Transverse colon (tissue), 4 donors: ENCODE measurements around the gene MAGOHB. TPM values are rescaled to one million over a fixed set of nuclear protein-coding genes. Genes with fewer than 3 reads are reported as not detected.

ENCODE experiments used
- DNase-seq: peaks from one replicate; pipeline ENCODE4 v3.0.0-alpha.2; 2019
- H3K27ac ChIP-seq, 4 donors: fragments of 200-600 bp; sonication (generic); 2 replicates each; pipeline ENCODE4 v1.5.1; 2016 to 2018; ENCODE audit warnings: inconsistent platforms in 4 of 4
- H3K27me3 ChIP-seq: fragments of 200-600 bp; sonication (generic); 2 replicates; pipeline ENCODE4 v1.5.1; 2017; ENCODE audit warnings: inconsistent platforms
- H3K36me3 ChIP-seq, 4 donors: fragments of 200-600 bp; sonication (generic); 2 replicates each; pipeline ENCODE4 v1.5.1; 2017 to 2019; ENCODE audit warnings: inconsistent platforms in 4 of 4
- H3K4me1 ChIP-seq, 4 donors: fragments of 200-600 bp; sonication (generic); 2 replicates each; pipeline ENCODE4 v1.5.1; 2017 to 2020; ENCODE audit warnings: inconsistent platforms in 4 of 4
- H3K4me3 ChIP-seq, 4 donors: fragments of 200-600 bp; sonication (generic); 1 replicate in 1 of 4; 2 replicates in 3 of 4; pipeline versions ENCODE4 v1.5.1 to v1.6.1; 2017 to 2019; ENCODE audit warnings: inconsistent platforms in 4 of 4
- H3K9me3 ChIP-seq, 2 donors: fragments of 200-600 bp; sonication (generic); 2 replicates each; pipeline ENCODE4 v1.5.1; 2017 to 2019; ENCODE audit warnings: inconsistent platforms in 2 of 2
- EP300 ChIP-seq: sonication (generic); formaldehyde crosslinking; IDR thresholded peaks from one replicate; pipeline ENCODE4 v1.6.1; 2017; ENCODE audit warnings: antibody characterized with exemption, low read depth
- POLR2A ChIP-seq: fragments of 450-650 bp; IDR thresholded peaks from one replicate; pipeline ENCODE4 v1.6.1; 2016; ENCODE audit warnings: antibody characterized with exemption, mild to moderate bottlenecking, moderate library complexity
- POLR2AphosphoS5 ChIP-seq, 3 donors: sonication (generic); formaldehyde crosslinking; IDR thresholded peaks; one replicate each; pipeline ENCODE4 v1.6.1; 2016; ENCODE audit warnings: antibody characterized with exemption in 3 of 3
- WGBS, 2 donors: methylation state at CpG; one replicate each; pipeline ENCODE4 v1.1.5; 2018; ENCODE audit warnings: low coverage in 1 of 2; 5-methylcytosine and 5-hydroxymethylcytosine counted together
- in situ Hi-C, 4 donors: fragments of 200-750 bp; cut with MboI; loops; one replicate each; pipeline versions ENCODE4 v1.15.0 to v1.15.1; 2017; ENCODE audit warnings: low sequenced_read_pairs in 3 of 4, low pct_ligation_motif_present in 1 of 4, low pct_unique_long_range_greater_than_20kb in 1 of 4
- intact Hi-C: fragments of 100-400 bp; cut with DNase I; formaldehyde crosslinking; loops from one replicate; pipeline ENCODE4 v1.15.1; 2023; ENCODE audit warnings: low total_unique reads
- total RNA-seq, 4 donors: library from RNA; depleted of rRNA; stranded (reverse); fragments of >200 nt; gene quantifications; one replicate each; pipeline ENCODE4 v1.1.0, GENCODE V29; 2016
- TF ChIP-seq, protein P1 (sequence below), 5 experiments: fragments of 200-600 bp in 3 of 5; fragments of 450-650 bp in 2 of 5; sonication (generic) in 3 of 5; IDR thresholded peaks; 1 replicate in 2 of 5; 2 replicates in 3 of 5; pipeline ENCODE4 v1.5.1; 2016 to 2017; ENCODE audit warnings: antibody characterized with exemption in 5 of 5, inconsistent platforms in 3 of 5, mild to moderate bottlenecking in 2 of 5, moderate library complexity in 1 of 5

The MAGOHB gene
- total RNA-seq, 4 donors from 2014 or later = 0.75 to 9.7 (median 8.1) TPM; not detected in 1

DNA sequence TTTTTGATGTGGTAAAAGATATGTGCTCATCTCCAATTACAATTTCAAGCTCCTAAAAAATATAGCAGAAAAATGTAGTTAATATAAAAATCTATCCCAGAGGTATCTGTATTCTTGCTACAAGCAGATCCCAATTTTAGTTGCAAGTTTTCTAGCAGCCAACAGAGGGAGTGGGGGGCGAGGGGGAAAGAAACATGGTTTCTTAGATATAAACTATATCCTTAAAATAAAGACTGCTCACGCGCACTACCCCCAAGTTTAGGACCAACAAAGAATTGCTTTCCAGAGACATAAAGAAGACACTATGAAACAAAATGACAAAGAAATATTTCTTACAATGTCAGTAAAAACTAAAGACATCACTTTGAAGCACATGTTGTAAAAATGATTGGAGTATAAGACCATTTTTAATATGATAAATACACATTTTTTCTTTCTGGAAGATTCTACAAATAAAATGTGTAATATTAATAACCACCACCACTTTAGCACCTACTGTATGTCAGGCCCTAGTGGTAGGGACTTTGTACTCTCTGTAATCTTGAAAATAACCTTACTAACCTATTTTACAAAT, 5.4 kb downstream of the MAGOHB start:
- intact Hi-C loops (no loop called here), in situ Hi-C loops (loop anchor here in 2 of 4 donors (10.0 to 25.0 kb wide), 2 partner anchors 77 to 129 kb away; no protein-coding TSS in a partner anchor)
- no peak for DNase-seq
- no peaks in the 10 kb centered on the region for H3K27me3 ChIP-seq
- H3K27ac ChIP-seq = no peak overlapping the region
- H3K9me3 ChIP-seq = no peaks in the 10 kb centered on the region
- no peak for TF ChIP-seq POLR2A
- TF ChIP-seq, protein P1, sequence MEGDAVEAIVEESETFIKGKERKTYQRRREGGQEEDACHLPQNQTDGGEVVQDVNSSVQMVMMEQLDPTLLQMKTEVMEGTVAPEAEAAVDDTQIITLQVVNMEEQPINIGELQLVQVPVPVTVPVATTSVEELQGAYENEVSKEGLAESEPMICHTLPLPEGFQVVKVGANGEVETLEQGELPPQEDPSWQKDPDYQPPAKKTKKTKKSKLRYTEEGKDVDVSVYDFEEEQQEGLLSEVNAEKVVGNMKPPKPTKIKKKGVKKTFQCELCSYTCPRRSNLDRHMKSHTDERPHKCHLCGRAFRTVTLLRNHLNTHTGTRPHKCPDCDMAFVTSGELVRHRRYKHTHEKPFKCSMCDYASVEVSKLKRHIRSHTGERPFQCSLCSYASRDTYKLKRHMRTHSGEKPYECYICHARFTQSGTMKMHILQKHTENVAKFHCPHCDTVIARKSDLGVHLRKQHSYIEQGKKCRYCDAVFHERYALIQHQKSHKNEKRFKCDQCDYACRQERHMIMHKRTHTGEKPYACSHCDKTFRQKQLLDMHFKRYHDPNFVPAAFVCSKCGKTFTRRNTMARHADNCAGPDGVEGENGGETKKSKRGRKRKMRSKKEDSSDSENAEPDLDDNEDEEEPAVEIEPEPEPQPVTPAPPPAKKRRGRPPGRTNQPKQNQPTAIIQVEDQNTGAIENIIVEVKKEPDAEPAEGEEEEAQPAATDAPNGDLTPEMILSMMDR (IDR thresholded peaks at IDR 0.05) = peak in 2 of 5 experiments; percentile 21 to 22
- peaks cover 0 to 20% (median 5%) of the 10 kb centered on the region in 4 donors for H3K36me3 ChIP-seq
- H3K4me1 ChIP-seq = peaks cover 8 to 15% (median 11%) of the 10 kb centered on the region in 4 donors
- H3K4me3 ChIP-seq = no peak overlapping the region
- 80 to 85% methylated on average over 3 of the region's 3 CpGs for WGBS, 2 donors

DNA sequence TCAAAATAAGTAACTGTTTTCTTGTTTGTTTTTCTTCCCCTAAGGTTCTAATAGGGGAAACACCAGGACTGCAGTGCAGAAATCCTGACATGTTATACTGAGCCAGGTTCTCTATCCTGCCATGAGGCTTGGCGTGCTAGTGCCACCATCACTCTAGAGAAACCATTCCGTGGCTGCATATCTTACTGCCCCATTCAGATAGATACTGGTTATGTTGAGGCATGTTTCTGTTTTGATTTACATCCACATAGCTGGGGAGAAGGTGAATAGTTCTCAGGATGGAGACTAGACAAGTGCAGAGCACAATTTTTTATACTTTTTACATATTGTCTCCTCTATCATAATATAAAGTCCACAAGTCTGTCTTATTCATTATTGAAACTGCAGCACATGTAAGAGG, 11.5 kb downstream of the MAGOHB start:
- intact Hi-C loops = no loop called here
- 96% methylated on average over 2 of the region's 2 CpGs; no CpG with 5 or more reads in 1 of the 2 donors for WGBS, 2 donors

DNA sequence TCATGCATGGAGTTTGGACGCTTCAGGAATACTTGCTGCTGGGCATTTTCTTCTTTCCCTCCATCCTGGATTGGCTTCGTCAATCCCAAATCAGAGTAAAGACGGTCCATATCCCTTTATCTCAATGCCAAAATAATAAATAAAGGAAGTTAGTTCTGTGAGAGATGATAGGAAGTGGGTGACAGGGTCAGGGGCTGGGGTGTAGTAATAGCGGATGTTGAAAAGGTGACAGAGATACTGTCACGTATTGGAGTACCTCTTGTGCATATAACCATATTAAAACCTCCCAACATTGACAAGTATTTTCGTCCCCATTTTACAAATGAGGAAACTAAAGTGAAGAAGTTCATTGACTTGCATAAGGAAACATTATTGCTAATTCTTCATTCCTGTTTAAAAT, 12.4 kb downstream of the MAGOHB start:
- in situ Hi-C loops = loop anchor here in 2 of 4 donors (10.0 to 25.0 kb wide), 2 partner anchors 84 to 136 kb away; no protein-coding TSS in a partner anchor
- no peak overlapping the region for H3K27ac ChIP-seq
- TF ChIP-seq, protein P1 (IDR thresholded peaks at IDR 0.05) = no peak
- TF ChIP-seq POLR2AphosphoS5 (IDR thresholded peaks at IDR 0.05) (no peak), POLR2A (no peak), EP300 (no peak)
- 93 to 94% methylated on average over 6 of the region's 6 CpGs for WGBS, 2 donors
- no peak overlapping the region for H3K4me3 ChIP-seq
- H3K27me3 ChIP-seq = no peaks in the 10 kb centered on the region
- no peaks in the 10 kb centered on the region for H3K9me3 ChIP-seq
- no peaks in the 10 kb centered on the region for H3K4me1 ChIP-seq
- H3K36me3 ChIP-seq = no peaks in the 10 kb centered on the region
- intact Hi-C loops = no loop called here
- DNase-seq = no peak

More for the DNA sequence above, 11.5 kb downstream of the MAGOHB start:
- DNase-seq = no peak
- no peak for TF ChIP-seq EP300
- TF ChIP-seq, protein P1 (IDR thresholded peaks at IDR 0.05) = no peak
- no peak for TF ChIP-seq POLR2AphosphoS5 (IDR thresholded peaks at IDR 0.05)
- TF ChIP-seq POLR2A = no peak
- Histone ChIP-seq H3K27ac (no peak overlapping the region), H3K27me3 (no peaks in the 10 kb centered on the region), H3K9me3 (no peaks in the 10 kb centered on the region), H3K4me3 (no peak overlapping the region), H3K4me1 (no peaks in the 10 kb centered on the region), H3K36me3 (peaks cover 0 to 4% (median under 1%) of the 10 kb centered on the region in 4 donors)
- in situ Hi-C loops = loop anchor here in 2 of 4 donors (10.0 to 25.0 kb wide), 2 partner anchors 83 to 135 kb away; no protein-coding TSS in a partner anchor

DNA sequence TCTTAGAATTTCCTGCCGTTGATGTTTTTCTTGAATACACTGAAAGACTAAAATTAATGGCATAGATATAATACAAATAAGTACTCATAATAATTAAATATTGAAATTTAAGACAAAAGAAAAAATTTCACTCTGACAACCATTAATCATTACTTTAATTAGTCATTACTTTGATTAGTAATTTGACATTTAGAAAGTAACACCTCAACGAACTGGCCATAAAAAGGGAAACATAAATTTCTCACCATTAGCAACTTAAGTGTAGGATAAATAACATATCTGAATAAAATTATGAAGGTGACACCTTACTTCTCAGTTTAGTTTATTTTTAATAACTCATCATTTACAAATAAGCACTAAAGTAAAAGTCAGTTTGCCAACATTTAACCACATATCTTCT, 17.5 kb downstream of the MAGOHB start:
- no peaks in the 10 kb centered on the region for H3K27me3 ChIP-seq
- 55 to 68% methylated on average over 2 of the region's 2 CpGs for WGBS, 2 donors
- no peak overlapping the region for H3K27ac ChIP-seq
- in situ Hi-C loops = no loop called here
- H3K36me3 ChIP-seq = no peaks in the 10 kb centered on the region
- intact Hi-C loops = no loop called here
- H3K4me3 ChIP-seq = no peak overlapping the region
- no peaks in the 10 kb centered on the region for H3K4me1 ChIP-seq
- H3K9me3 ChIP-seq = no peaks in the 10 kb centered on the region
- TF ChIP-seq EP300 (no peak), POLR2A (no peak), POLR2AphosphoS5 (IDR thresholded peaks at IDR 0.05) (no peak)
- TF ChIP-seq, protein P1 (IDR thresholded peaks at IDR 0.05) = no peak
- DNase-seq = no peak
